HepG2 (cell line): ENCODE data around the gene GALNT5. TPM values are rescaled to one million over a fixed set of nuclear protein-coding genes. Genes with fewer than 3 reads are reported as not detected.

Experiments used
- ATAC-seq: fragments of 200-7000 bp; cut with Tn5 transposase; 3 replicates; pipeline ENCODE4 v1.9.1; 2020; ENCODE audit warnings: mild to moderate bottlenecking, moderate library complexity
- BruUV-seq: library from RNA; stranded (reverse); fragments of 400-500 nt; replicated peaks from 2 replicates; lab custom pipeline; 2021; lab: Mats Ljungman, UMichigan
- CTCF ChIA-PET: fragments of 300-600 bp; formaldehyde crosslinking; extraction: SDS; loops from one replicate; lab custom pipeline; 2021; ENCODE audit warnings: low total read pairs, inconsistent platforms, low intra/inter-chr PET ratio; lab: Yijun Ruan, JAX
- POLR2A ChIA-PET: fragments of 350-600 bp; sonication (Branson Sonifier 250); formaldehyde crosslinking; loops from one replicate; lab custom pipeline; 2020; ENCODE audit warnings: antibody characterized with exemption, inconsistent platforms; lab: Yijun Ruan, JAX
- DNase-seq: peaks from one replicate; pipeline ENCODE4 v3.0.0-alpha.2; 2015; ENCODE audit warnings: low spot score
- FAIRE-seq: peaks from 3 replicates; lab custom pipeline; 2011; peaks lifted over from hg19 to GRCh38; lab: Jason Lieb, UNC
- H2AFZ ChIP-seq: one replicate; pipeline ENCODE4 v1.6.1; 2011; ENCODE audit warnings: low read length, inconsistent platforms
- H3K27ac ChIP-seq: fragments of 300-600 bp; 3 replicates; pipeline ENCODE4 v1.8.0; 2011; ENCODE audit warnings: mixed run types, mild to moderate bottlenecking, mixed read lengths, low read length, inconsistent platforms; ENCODE audit not compliant: insufficient read depth; ENCODE audit errors: extremely low read length
- H3K27me3 ChIP-seq, 2 experiments: fragments of 200-600 bp in 1 of 2; 2 replicates in 1 of 2; 3 replicates in 1 of 2; pipeline versions ENCODE4 v1.6.0 to v1.8.0; 2011; ENCODE audit warnings: low read length in 2 of 2, mild to moderate bottlenecking in 2 of 2, moderate library complexity in 2 of 2, inconsistent platforms in 1 of 2; ENCODE audit not compliant: insufficient read depth in 2 of 2, control insufficient read depth in 1 of 2
- H3K36me3 ChIP-seq, 2 experiments: fragments of 200-600 bp in 1 of 2; replicated peaks in 1 of 2; 2 replicates in 1 of 2; 3 replicates in 1 of 2; pipeline versions ENCODE4 v1.5.1 to v1.8.0; 2011; ENCODE audit warnings: low read length in 2 of 2, inconsistent platforms in 1 of 2; ENCODE audit not compliant: insufficient read depth in 2 of 2, control insufficient read depth in 1 of 2
- H3K4me1 ChIP-seq: 2 replicates; pipeline ENCODE4 v1.5.1; 2012; ENCODE audit warnings: low read length, inconsistent platforms; ENCODE audit not compliant: insufficient read depth
- H3K4me2 ChIP-seq: 2 replicates; pipeline ENCODE4 v1.6.0; 2011; ENCODE audit warnings: low read depth, low read length, inconsistent platforms
- H3K4me3 ChIP-seq, 3 experiments: fragments of 200-600 bp in 1 of 3; sonication (generic), shearing (Covaris generic) in 1 of 3; replicated peaks in 1 of 3; 2 replicates each; pipeline ENCODE4 v1.5.1; 2011 to 2016; ENCODE audit warnings: low read length in 3 of 3, inconsistent platforms in 2 of 3, low read depth in 2 of 3, mild to moderate bottlenecking in 2 of 3, control low read depth in 1 of 3, mixed read lengths in 1 of 3; ENCODE audit not compliant: insufficient read depth in 1 of 3
- H3K79me2 ChIP-seq: one replicate; pipeline ENCODE4 v1.6.1; 2011; ENCODE audit warnings: low read length, inconsistent platforms; ENCODE audit not compliant: insufficient read depth
- H3K9ac ChIP-seq: 2 replicates; pipeline ENCODE4 v1.6.0; 2011; ENCODE audit warnings: mild to moderate bottlenecking, low read depth, low read length, inconsistent platforms; ENCODE audit not compliant: insufficient read depth
- H3K9me3 ChIP-seq: 2 replicates; pipeline ENCODE4 v1.5.1; 2012; ENCODE audit warnings: mild to moderate bottlenecking, low read length
- H4K20me1 ChIP-seq: 2 replicates; pipeline ENCODE4 v1.6.0; 2011; ENCODE audit warnings: inconsistent platforms, mild to moderate bottlenecking, low read length, moderate library complexity; ENCODE audit not compliant: insufficient read depth
- CC2D1A ChIP-seq: sonication (generic); formaldehyde crosslinking; IDR thresholded peaks from 2 replicates; pipeline ENCODE4 v1.8.1; 2023; ENCODE audit warnings: mild to moderate bottlenecking, missing genetic modification reagents
- CENPBD1 ChIP-seq: sonication (generic); formaldehyde crosslinking; IDR thresholded peaks from 2 replicates; pipeline ENCODE4 v1.8.0; 2022; ENCODE audit warnings: missing genetic modification reagents, low read depth, mild to moderate bottlenecking, borderline replicate concordance
- CHD4 ChIP-seq: fragments of 200-600 bp; sonication (generic); IDR thresholded peaks from 2 replicates; pipeline ENCODE4 v1.7.0; 2017; ENCODE audit warnings: mild to moderate bottlenecking, low read length, borderline replicate concordance
- ELF1 ChIP-seq: sonication (generic); formaldehyde crosslinking; IDR thresholded peaks from 2 replicates; pipeline ENCODE4 v1.4.0; 2020; ENCODE audit warnings: missing genetic modification reagents
- KDM2A ChIP-seq: sonication (generic); formaldehyde crosslinking; IDR thresholded peaks from 2 replicates; pipeline ENCODE4 v1.4.0; 2020; ENCODE audit warnings: low read depth, missing genetic modification reagents, borderline replicate concordance
- NCOA5 ChIP-seq: sonication (generic); formaldehyde crosslinking; IDR thresholded peaks from 2 replicates; pipeline ENCODE4 v1.4.0; 2020; ENCODE audit warnings: missing genetic modification reagents
- RBAK ChIP-seq: sonication (generic); formaldehyde crosslinking; IDR thresholded peaks from 2 replicates; pipeline ENCODE4 v1.5.1; 2020; ENCODE audit warnings: mild to moderate bottlenecking, missing genetic modification reagents
- RFX5 ChIP-seq: IDR thresholded peaks from 2 replicates; pipeline ENCODE4 v1.6.1; 2011; ENCODE audit warnings: low read depth, low read length, improper control_type of control experiment
- SATB2 ChIP-seq: sonication (generic); formaldehyde crosslinking; IDR thresholded peaks from 2 replicates; pipeline ENCODE4 v1.5.0; 2020; ENCODE audit warnings: missing genetic modification reagents
- SNAPC5 ChIP-seq: sonication (generic); formaldehyde crosslinking; IDR thresholded peaks from 2 replicates; pipeline ENCODE4 v1.8.1; 2023; ENCODE audit warnings: mild to moderate bottlenecking, missing genetic modification reagents, borderline replicate concordance
- ZBTB21 ChIP-seq: sonication (generic); formaldehyde crosslinking; IDR thresholded peaks from 2 replicates; pipeline ENCODE4 v1.4.0; 2020; ENCODE audit warnings: missing genetic modification reagents
- ZBTB38 ChIP-seq: sonication (generic); formaldehyde crosslinking; IDR thresholded peaks from 2 replicates; pipeline ENCODE4 v1.5.1; 2020; ENCODE audit warnings: mild to moderate bottlenecking, missing genetic modification reagents
- ZNF17 ChIP-seq: sonication (generic); formaldehyde crosslinking; IDR thresholded peaks from 2 replicates; pipeline ENCODE4 v1.5.0; 2020; ENCODE audit warnings: mild to moderate bottlenecking, missing genetic modification reagents
- ZNF33B ChIP-seq: sonication (generic); formaldehyde crosslinking; IDR thresholded peaks from 2 replicates; pipeline ENCODE4 v1.5.1; 2020; ENCODE audit warnings: mild to moderate bottlenecking, missing genetic modification reagents
- ZNF879 ChIP-seq: sonication (generic); formaldehyde crosslinking; IDR thresholded peaks from 2 replicates; pipeline ENCODE4 v1.8.1; 2023; ENCODE audit warnings: missing genetic modification reagents
- WGBS: methylation state at CpG from one replicate; pipeline ENCODE4 v1.1.6; 2017; ENCODE audit warnings: low lambda C conversion rate; 5-methylcytosine and 5-hydroxymethylcytosine counted together
- in situ Hi-C: cut with HindIII; loops from 2 replicates; pipeline ENCODE4 v1.10.0; 2017; ENCODE audit warnings: low pct_unique_long_range_greater_than_20kb; ENCODE audit not compliant: extremely low pct_ligation_motif_present
- intact Hi-C: fragments of 100-400 bp; cut with micrococcal nuclease; formaldehyde crosslinking; loops from one replicate; pipeline ENCODE4 v1.10.0; 2022; ENCODE audit not compliant: unreplicated experiment
- polyA plus RNA-seq, 8 experiments: library from polyadenylated mRNA; depleted of rRNA in 3 of 8; stranded (reverse) in 7 of 8; unstranded in 1 of 8; fragments of >200 nt; fragmentation: Illumina TruSeq in 4 of 8; extraction: Trizol in 4 of 8; gene quantifications; 2 replicates each; pipeline versions ENCODE4 v1.2.1 to v1.2.3, GENCODE V29; 2011 to 2016; ENCODE audit warnings: low read depth in 4 of 8, missing spikeins in 1 of 8, mixed read lengths in 1 of 8; ENCODE audit not compliant: insufficient read depth in 1 of 8
- total RNA-seq, 5 experiments: library from RNA; depleted of rRNA; stranded (reverse); fragments of >200 nt; fragmentation: Illumina TruSeq; extraction: Trizol; gene quantifications; 2 replicates each; pipeline ENCODE4 v1.2.3, GENCODE V29; 2016; ENCODE audit warnings: low read depth in 1 of 5

Gene GALNT5
- total and polyA plus RNA-seq, 2 of the 13 experiments (the other 11 are each of a cell fraction or from before 2014, with no cell fraction given): not detected

- H3K9me3 ChIP-seq: no peaks in the 10 kb centered on the region
- in situ Hi-C loops: no loop called here
- ATAC-seq (no peak), FAIRE-seq (no peak), DNase-seq (no peak)
- intact Hi-C loops: no loop called here
- no peaks in the 10 kb centered on the region for H3K4me1 ChIP-seq
- no peaks in the 10 kb centered on the region for H3K36me3 ChIP-seq
- no peaks in the 10 kb centered on the region for H3K79me2 ChIP-seq
- CTCF ChIA-PET: no interaction called here
- 48% methylated on average over 2 of the region's 2 CpGs for WGBS
- no peaks in the 10 kb centered on the region for H3K27me3 ChIP-seq
- no peaks in the 10 kb centered on the region for H4K20me1 ChIP-seq
- no peak overlapping the region for H3K27ac ChIP-seq
- H3K4me2 ChIP-seq: no peak overlapping the region
- no peak overlapping the region for H2AFZ ChIP-seq
- no TSS peak for BruUV-seq
- no peak overlapping the region for H3K9ac ChIP-seq
- TF ChIP-seq SATB2: no peak
- TF ChIP-seq ZBTB21 (CRISPR knock-in tag): no peak
- no peak for TF ChIP-seq KDM2A (CRISPR knock-in tag)
- TF ChIP-seq ZNF33B: no peak
- TF ChIP-seq NCOA5 (CRISPR knock-in tag): no peak
- POLR2A ChIA-PET: no interaction called here
- no peak overlapping the region for H3K4me3 ChIP-seq
Observed at GRCh38 chr2:157318884-157319283, 61.4 kb downstream of the GALNT5 start.

- no peak overlapping the region for H3K4me3 ChIP-seq
- no peak for DNase-seq
- in situ Hi-C loops: no loop called here
- TF ChIP-seq RBAK (CRISPR knock-in tag): no peak
- TF ChIP-seq ZBTB38: no peak
- no peak for TF ChIP-seq RFX5
- no peak for TF ChIP-seq SNAPC5 (CRISPR knock-in tag)
- no peak for TF ChIP-seq CENPBD1
- no peak for TF ChIP-seq ZNF879 (CRISPR knock-in tag)
- no peak for TF ChIP-seq ELF1 (CRISPR knock-in tag)
- TF ChIP-seq CHD4: no peak
- no peak for TF ChIP-seq ZNF17 (CRISPR knock-in tag)
- no peak for TF ChIP-seq CC2D1A (CRISPR knock-in tag)
- TF ChIP-seq, all 625 proteins: peak for 0
- ChIA-PET POLR2A (no interaction called here), CTCF (no interaction called here)
- 4% methylated on average over 2 of the region's 2 CpGs for WGBS
- Histone ChIP-seq H3K4me1 (no peaks in the 10 kb centered on the region), H3K9ac (no peak overlapping the region), H3K27me3 (no peaks in the 10 kb centered on the region), H3K9me3 (no peaks in the 10 kb centered on the region), H3K79me2 (no peaks in the 10 kb centered on the region), H3K27ac (no peak overlapping the region), H2AFZ (no peak overlapping the region), H3K4me2 (no peak overlapping the region), H4K20me1 (no peaks in the 10 kb centered on the region), H3K36me3 (no peaks in the 10 kb centered on the region)
- no peak for FAIRE-seq
- ATAC-seq: no peak
- BruUV-seq: no TSS peak
- intact Hi-C loops: no loop called here
Observed at GRCh38 chr2:157319795-157320194, 62.3 kb downstream of the GALNT5 start.
